Cardiac septum (tissue), 1 donor: Measurements from ENCODE around the gene KCNQ5. TPM values are rescaled to one million over a fixed set of nuclear protein-coding genes. Genes with fewer than 3 reads are reported as not detected.

Source experiments
- DNase-seq: peaks from one replicate; pipeline ENCODE4 v3.0.0-alpha.2; 2020; ENCODE audit warnings: low spot score
- intact Hi-C: fragments of 100-400 bp; cut with DNase I; formaldehyde crosslinking; loops from one replicate; pipeline ENCODE4 v1.14.0; 2022
- microRNA-seq: library from miRNA; unstranded; fragments of <30 nt; microRNA quantifications from one replicate; pipeline ENCODE4 v1.2.0, GENCODE V29; 2020
- total RNA-seq: library from RNA; stranded (reverse); fragmentation: NEBNext Ultra II Directional; extraction: Animal tissue kit (Norgen Biotek cat#: 25700); gene quantifications from one replicate; pipeline ENCODE4 v1.2.1, GENCODE V29; 2021
- donor health status: DM: no; HTN: no; CAD: no.

The KCNQ5 gene
- total RNA-seq, 1 donor from 2014 or later = not detected

DNA sequence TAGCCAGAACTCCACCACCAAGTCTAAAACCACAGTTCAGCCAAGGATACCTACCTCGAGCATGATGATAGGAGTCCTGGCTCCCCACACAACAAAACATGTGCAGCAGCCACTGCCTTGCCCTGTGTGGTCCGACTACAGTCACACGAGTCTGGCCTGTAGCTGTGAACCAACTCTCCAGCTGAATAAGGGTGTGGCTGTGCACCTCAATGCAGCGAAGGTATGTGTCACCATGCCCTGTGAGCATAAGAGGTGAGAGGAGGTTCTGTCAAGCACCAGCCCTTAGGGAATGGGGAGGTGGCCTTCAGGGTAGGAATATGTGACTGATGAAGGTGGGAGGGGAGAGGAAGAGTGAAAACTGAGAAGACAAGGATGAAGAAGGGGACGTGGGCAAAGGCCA, 620.1 kb downstream of the KCNQ5 start:
- no peak for DNase-seq
- intact Hi-C loops = no loop called here

Small RNAs within 50 kb of the gene (microRNA-seq; reads per million reads assigned to microRNA genes)
- gene MIR4282 = not detected
